GM12875 (cell line): ENCODE measurements around the gene VPS13D.
"Not testable (repeated sequence)": the region's sequence is repeated elsewhere in the genome, so short reads cannot be mapped to it uniquely, and the experiment has no call there.

Experiments
- H3K4me3 ChIP-seq: one replicate; pipeline ENCODE4 v1.5.1; 2011; ENCODE audit warnings: low read depth, low read length, control low read depth
- CTCF ChIP-seq: IDR thresholded peaks from 2 replicates; pipeline ENCODE4 v1.5.1; 2011; ENCODE audit warnings: low read depth, mild to moderate bottlenecking, control low read depth, inconsistent platforms, low read length, moderate library complexity, borderline replicate concordance; ENCODE audit not compliant: insufficient read depth

The VPS13D gene

DNA sequence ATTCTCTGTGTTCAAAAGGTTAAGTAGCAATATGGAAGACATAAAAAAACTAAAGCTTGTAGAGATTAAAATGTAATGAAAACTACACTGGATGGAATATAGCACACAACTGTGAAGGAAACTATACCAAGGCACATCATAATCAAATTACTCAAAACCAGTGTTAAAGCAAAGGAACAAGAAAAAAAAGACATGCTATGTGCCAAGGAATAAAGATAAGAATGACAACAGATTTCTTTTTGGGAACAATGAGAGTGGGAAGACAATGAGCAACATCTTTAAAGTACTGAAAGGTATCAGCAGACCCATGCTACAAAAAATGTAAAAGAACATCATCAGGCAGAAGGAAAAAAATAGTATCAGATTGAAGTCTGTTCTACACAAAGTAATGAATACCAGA lies 157.8 kb downstream of the VPS13D start:
- no peak overlapping the region for H3K4me3 ChIP-seq
- TF ChIP-seq CTCF, result no peak

GRCh38 chr1:12390296-12390695 lies 160.5 kb downstream of the VPS13D start:
- not testable (repeated sequence) for H3K4me3 ChIP-seq

- TF ChIP-seq CTCF, result no peak
- no peak overlapping the region for H3K4me3 ChIP-seq
Measured at GRCh38 chr1:12397462-12398450, 167.9 kb downstream of the VPS13D start.

DNA sequence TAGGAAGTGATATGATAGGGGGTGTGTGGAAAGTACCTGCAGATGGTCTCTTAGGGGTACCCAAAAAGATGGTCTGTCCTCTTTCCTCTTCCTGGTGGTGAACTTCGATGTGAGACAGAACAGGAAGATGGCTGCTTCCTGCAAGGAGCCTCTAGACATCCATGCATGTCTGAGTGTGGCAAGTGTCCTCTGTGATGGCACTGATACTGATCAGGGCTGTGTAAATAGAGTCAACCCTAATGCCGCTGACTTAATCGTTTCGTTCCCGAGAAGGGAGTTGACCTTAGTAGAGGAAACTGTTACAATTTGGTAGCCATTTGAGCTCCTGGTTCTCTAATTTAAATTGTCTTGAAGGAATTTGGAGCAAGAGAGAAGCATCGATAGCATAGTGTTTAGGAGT lies 168.6 kb downstream of the VPS13D start:
- H3K4me3 ChIP-seq, result no peak overlapping the region
- TF ChIP-seq CTCF, result no peak

DNA sequence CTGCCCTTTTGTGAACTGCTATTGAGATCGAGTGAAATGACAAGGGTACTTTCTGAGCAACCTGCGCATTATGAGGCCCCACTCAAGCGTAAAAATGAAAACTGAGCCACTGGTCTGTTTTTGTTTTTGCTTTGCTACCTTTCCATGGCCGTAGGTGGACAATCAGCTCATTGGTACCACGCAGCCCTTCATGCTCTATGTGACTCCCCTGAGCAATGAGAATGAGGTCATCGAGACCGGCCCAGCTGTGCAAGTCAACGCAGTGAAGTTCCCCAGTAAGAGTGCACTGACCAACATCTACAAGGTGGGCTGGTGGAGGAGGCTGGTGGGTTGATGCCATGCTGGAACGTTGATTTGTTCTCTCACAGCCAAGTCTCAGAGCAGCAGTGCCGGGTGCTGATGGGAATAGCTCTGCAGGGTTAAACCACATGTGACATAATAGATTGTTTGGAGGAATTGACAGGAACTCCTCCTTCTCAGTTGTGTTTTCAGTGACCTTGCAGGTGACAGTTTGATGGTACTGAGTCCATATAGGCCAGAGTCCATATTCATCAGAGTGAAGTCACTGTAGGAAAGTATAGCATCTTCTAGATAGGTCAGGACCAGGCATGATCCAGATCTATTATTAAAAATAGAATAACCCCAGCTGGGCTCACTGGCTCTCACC lies 170.3 kb downstream of the VPS13D start:
- no peak for TF ChIP-seq CTCF
- H3K4me3 ChIP-seq, result no peak overlapping the region

GRCh38 chr1:12402159-12402673 lies 172.4 kb downstream of the VPS13D start:
- TF ChIP-seq CTCF, result no peak
- H3K4me3 ChIP-seq, result no peak overlapping the region

DNA sequence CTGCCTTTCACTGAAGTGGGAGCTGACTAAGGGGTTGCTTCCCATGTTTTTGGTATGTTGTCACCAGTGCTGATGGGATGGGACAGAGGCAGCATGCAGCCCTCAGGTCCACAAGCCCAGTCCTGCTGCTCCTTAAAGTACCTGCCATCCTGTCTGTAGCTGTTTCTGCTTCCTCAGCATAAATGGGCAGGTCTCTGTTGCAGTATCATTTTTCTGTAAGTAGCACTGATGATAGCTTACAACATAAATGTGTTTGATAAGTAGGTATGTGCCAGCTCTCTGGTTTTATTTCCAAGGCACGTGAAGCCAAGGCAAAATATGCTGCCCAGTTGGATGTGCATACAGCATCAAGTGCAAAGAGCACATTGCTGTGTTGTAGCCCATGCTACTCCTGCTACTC lies 173.0 kb downstream of the VPS13D start:
- TF ChIP-seq CTCF, result no peak
- no peak overlapping the region for H3K4me3 ChIP-seq
